Epithelial cell of esophagus (primary cell): ENCODE results near the gene IVD.

Experiments used
- DNase-seq: peaks from one replicate; pipeline ENCODE4 v3.0.0; 2010; ENCODE audit warnings: low read depth
- H3K4me3 ChIP-seq: 2 replicates; pipeline ENCODE4 v1.5.1; 2011; ENCODE audit warnings: mild to moderate bottlenecking, low read length, control low read depth
- CTCF ChIP-seq: IDR thresholded peaks from 2 replicates; pipeline ENCODE4 v1.5.1; 2011; ENCODE audit warnings: low read depth, mild to moderate bottlenecking, low read length, control low read depth, inconsistent platforms; ENCODE audit not compliant: insufficient read depth; ENCODE audit errors: missing control alignments

IVD gene

GRCh38 chr15:40377606-40378005, 28.0 kb upstream of the IVD start:
- no peak for DNase-seq
- H3K4me3 ChIP-seq = no peak overlapping the region
- TF ChIP-seq CTCF = no peak

DNA sequence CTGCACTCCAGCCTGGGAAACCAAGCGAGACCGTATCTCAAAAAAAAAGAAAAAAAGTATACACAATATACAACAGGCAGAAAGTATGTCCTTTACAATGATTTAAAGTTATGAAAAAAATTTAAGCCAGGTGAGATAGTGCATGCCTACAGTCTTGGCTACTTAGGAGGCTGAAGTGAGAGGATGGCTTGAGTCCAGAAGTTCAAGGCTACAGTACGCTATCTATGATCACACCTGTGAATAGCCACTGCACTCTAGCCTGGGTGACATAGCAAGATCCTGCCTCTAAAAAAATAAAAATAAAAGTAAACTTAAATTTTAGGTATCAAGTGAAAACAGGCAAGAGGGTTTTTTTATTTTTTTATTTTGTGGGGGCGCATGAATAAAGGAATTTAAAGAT, 26.2 kb upstream of the IVD start:
- no peak for TF ChIP-seq CTCF
- no peak for DNase-seq
- no peak overlapping the region for H3K4me3 ChIP-seq

- TF ChIP-seq CTCF = no peak
- DNase-seq = peak; percentile 94
- no peak overlapping the region for H3K4me3 ChIP-seq
These were observed 25.7 kb upstream of the IVD start for GRCh38 chr15:40379853-40380252.

- no peak for DNase-seq
- H3K4me3 ChIP-seq = no peak overlapping the region
- TF ChIP-seq CTCF = no peak
These were observed 25.0 kb upstream of the IVD start for GRCh38 chr15:40380636-40381035.

GRCh38 chr15:40381818-40382529, 23.6 kb upstream of the IVD start:
- no peak for TF ChIP-seq CTCF
- no peak overlapping the region for H3K4me3 ChIP-seq
- DNase-seq = no peak

DNA sequence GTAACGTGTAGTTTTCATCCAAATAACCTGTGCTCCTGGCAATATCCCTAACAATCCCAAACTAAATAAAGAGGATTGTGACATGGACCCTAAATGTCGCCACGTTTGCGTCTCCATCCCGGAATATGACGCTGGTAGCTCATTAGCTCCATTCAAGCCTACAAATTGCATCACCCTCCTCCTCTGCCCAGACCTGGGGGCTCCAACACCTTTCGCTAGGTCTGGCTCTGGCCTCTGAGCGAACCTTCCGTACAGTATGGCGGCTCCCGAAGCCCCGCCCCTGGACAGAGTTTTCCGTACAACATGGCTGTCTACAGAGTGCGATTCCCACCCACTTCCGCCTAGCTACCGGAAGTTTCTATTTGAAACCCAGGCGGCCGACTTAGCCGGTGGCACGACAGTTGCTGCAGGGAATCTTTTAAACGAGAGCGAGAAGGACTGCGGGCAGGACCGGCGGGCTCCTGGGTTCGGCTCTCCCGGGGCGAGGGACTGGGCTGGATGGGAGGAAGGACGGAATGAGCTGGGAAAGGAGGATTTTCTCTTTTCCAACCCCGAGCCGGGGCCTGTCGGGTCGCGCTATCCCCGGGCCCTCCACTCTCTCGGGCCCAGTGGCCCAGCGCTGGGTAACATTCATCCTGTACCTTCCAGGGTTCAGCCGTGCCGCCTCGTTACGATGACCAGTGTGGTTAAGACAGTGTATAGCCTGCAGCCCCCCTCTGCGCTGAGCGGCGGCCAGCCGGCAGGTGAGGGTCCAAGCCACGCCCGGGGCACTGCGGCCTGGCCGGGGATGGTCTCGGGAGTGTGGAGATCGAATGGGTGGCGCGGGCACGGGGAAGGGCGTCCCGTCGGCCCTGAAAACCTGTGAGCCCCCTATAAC, 22.8 kb upstream of the IVD start, which contains the start of gene KNSTRN:
Gene KNSTRN (plus strand): TSS at position 142 of the 877 bp plus-strand sequence. CDS start 115 bp downstream, at position 257.
- peak within 1 kb of the TSS; percentile 93 for H3K4me3 ChIP-seq
- peak; percentile 95 for DNase-seq
- no peak for TF ChIP-seq CTCF
